Measurements from ENCODE around the gene C9orf78.

DNA sequence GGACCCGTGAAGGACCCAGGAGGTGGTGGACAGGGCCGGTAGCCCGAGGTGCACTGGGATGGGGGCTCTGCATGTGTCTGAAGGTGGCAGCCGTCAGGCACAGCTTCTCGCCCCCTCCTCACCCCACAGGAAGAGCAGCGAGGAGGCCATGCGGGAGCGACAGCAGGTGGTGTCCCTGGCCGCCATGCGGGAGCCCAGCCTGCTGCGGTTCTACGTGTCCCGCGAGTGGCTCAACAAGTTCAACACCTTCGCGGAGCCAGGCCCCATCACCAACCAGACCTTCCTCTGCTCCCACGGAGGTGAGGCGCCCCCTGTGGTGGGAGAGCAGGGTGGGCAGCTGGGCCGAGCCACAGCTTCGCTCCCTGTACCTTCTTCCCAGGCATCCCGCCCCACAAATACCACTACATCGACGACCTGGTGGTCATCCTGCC is 40.1 kb upstream of the C9orf78 start:
- TF ChIP-seq, protein P1, sequence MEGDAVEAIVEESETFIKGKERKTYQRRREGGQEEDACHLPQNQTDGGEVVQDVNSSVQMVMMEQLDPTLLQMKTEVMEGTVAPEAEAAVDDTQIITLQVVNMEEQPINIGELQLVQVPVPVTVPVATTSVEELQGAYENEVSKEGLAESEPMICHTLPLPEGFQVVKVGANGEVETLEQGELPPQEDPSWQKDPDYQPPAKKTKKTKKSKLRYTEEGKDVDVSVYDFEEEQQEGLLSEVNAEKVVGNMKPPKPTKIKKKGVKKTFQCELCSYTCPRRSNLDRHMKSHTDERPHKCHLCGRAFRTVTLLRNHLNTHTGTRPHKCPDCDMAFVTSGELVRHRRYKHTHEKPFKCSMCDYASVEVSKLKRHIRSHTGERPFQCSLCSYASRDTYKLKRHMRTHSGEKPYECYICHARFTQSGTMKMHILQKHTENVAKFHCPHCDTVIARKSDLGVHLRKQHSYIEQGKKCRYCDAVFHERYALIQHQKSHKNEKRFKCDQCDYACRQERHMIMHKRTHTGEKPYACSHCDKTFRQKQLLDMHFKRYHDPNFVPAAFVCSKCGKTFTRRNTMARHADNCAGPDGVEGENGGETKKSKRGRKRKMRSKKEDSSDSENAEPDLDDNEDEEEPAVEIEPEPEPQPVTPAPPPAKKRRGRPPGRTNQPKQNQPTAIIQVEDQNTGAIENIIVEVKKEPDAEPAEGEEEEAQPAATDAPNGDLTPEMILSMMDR (IDR thresholded peaks at IDR 0.05): no peak
- no peak for TF ChIP-seq POLR2A (IDR thresholded peaks at IDR 0.05)

Measured in Peyer's patch (tissue), 4 donors.